ENCODE results near the gene HELZ.
A peak's percentile ranks its signal among the peaks of the same experiment; 100 is the strongest.

DNA sequence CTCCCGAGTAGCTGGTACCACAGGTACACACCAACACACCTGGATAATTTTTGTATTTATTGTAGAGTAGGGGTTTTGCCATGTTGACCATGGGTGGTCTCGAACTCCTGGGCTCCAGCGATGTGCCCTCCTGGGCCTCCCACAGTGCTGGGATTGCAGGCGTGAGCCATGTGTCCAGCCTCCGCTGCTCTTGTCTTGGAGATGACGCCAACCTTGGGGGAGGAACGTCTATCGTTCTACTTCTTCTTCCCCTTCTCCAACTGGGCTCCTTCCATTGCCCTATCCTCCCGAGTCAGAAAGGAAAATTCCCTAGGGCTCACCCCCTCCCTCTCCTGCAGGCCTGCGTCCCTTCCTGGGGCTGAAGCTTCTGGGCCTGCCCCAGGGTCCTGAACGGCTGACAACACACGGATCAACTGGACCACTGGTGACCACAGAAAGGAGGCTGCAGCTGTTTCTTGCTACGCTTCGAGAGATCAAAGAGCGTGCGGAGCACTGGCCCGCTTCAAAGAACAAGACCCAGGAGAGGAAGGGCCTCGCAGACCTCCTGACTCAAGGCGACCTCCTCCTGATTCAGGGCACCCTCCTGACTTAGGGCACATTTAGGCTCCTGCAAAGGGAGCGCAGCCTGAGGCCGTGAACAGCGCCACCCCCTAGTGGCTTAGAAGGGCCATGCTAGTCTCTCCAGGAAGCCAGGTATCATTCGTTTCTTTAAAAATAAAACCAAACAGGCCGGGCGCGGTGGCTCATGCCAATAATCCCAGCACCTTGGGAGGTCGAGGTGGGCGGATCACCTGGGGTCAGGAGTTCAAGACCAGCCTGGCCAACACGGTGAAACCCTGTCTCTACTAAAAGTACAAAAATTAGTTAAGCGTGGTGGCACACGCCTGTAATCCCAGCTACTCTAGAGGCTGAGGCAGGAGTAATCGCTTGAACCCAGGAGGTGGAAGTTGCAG lies 48.5 kb upstream of the HELZ start:
- no peak for TF ChIP-seq MAFK (IDR thresholded peaks at IDR 0.05; ENCODE audit: partially characterized antibody)
- TF ChIP-seq, protein P1, sequence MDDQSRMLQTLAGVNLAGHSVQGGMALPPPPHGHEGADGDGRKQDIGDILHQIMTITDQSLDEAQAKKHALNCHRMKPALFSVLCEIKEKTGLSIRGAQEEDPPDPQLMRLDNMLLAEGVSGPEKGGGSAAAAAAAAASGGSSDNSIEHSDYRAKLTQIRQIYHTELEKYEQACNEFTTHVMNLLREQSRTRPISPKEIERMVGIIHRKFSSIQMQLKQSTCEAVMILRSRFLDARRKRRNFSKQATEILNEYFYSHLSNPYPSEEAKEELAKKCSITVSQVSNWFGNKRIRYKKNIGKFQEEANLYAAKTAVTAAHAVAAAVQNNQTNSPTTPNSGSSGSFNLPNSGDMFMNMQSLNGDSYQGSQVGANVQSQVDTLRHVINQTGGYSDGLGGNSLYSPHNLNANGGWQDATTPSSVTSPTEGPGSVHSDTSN (IDR thresholded peaks at IDR 0.05) = no peak
- TF ChIP-seq RCOR1 (IDR thresholded peaks at IDR 0.05; ENCODE audit: low read depth, low read length) = no peak
- no peak for TF ChIP-seq POLR2AphosphoS2 (conservative IDR thresholded peaks at IDR 0.05; ENCODE audit: low read length)
- TF ChIP-seq RFX5 (IDR thresholded peaks at IDR 0.05) = no peak
- TF ChIP-seq, protein P2, sequence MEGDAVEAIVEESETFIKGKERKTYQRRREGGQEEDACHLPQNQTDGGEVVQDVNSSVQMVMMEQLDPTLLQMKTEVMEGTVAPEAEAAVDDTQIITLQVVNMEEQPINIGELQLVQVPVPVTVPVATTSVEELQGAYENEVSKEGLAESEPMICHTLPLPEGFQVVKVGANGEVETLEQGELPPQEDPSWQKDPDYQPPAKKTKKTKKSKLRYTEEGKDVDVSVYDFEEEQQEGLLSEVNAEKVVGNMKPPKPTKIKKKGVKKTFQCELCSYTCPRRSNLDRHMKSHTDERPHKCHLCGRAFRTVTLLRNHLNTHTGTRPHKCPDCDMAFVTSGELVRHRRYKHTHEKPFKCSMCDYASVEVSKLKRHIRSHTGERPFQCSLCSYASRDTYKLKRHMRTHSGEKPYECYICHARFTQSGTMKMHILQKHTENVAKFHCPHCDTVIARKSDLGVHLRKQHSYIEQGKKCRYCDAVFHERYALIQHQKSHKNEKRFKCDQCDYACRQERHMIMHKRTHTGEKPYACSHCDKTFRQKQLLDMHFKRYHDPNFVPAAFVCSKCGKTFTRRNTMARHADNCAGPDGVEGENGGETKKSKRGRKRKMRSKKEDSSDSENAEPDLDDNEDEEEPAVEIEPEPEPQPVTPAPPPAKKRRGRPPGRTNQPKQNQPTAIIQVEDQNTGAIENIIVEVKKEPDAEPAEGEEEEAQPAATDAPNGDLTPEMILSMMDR (IDR thresholded peaks at IDR 0.05) = peak; percentile 70; the same call in 2 of the 3 replicates
- TF ChIP-seq CHD2 (IDR thresholded peaks at IDR 0.05; ENCODE audit: low read length, partially characterized antibody) = no peak
- no peak for TF ChIP-seq POLR2A (IDR thresholded peaks at IDR 0.05; ENCODE audit: low read length)
- TF ChIP-seq KDM5A (IDR thresholded peaks at IDR 0.05) = no peak
- TF ChIP-seq, protein P3, sequence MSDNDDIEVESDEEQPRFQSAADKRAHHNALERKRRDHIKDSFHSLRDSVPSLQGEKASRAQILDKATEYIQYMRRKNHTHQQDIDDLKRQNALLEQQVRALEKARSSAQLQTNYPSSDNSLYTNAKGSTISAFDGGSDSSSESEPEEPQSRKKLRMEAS (IDR thresholded peaks at IDR 0.05) = no peak
- no peak for TF ChIP-seq NPAS2 (CRISPR knock-in tag; IDR thresholded peaks at IDR 0.05; ENCODE audit: borderline replicate concordance)
- TF ChIP-seq, protein P4, sequence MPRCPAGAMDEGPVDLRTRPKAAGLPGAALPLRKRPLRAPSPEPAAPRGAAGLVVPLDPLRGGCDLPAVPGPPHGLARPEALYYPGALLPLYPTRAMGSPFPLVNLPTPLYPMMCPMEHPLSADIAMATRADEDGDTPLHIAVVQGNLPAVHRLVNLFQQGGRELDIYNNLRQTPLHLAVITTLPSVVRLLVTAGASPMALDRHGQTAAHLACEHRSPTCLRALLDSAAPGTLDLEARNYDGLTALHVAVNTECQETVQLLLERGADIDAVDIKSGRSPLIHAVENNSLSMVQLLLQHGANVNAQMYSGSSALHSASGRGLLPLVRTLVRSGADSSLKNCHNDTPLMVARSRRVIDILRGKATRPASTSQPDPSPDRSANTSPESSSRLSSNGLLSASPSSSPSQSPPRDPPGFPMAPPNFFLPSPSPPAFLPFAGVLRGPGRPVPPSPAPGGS (IDR thresholded peaks at IDR 0.05) = no peak
- no peak for TF ChIP-seq EP300 (IDR thresholded peaks at IDR 0.05)
- TF ChIP-seq NFE2L2 (conservative IDR thresholded peaks at IDR 0.05; ENCODE audit: low read length) = no peak
